GM21576 (cell line): ENCODE data around the gene MYL5.
"Not testable (repeated sequence)": the region's sequence is repeated elsewhere in the genome, so short reads cannot be mapped to it uniquely, and the experiment has no call there.

Experiments
- ATAC-seq: cut with Tn5 transposase; IDR thresholded peaks from one replicate; pipeline ENCODE4 v1.9.1; 2021; ENCODE audit warnings: mild to moderate bottlenecking, moderate library complexity; ENCODE audit not compliant: unreplicated experiment

MYL5 gene

GRCh38 chr4:683982-684622, 9.8 kb downstream of the MYL5 start:
- no peak for ATAC-seq

DNA sequence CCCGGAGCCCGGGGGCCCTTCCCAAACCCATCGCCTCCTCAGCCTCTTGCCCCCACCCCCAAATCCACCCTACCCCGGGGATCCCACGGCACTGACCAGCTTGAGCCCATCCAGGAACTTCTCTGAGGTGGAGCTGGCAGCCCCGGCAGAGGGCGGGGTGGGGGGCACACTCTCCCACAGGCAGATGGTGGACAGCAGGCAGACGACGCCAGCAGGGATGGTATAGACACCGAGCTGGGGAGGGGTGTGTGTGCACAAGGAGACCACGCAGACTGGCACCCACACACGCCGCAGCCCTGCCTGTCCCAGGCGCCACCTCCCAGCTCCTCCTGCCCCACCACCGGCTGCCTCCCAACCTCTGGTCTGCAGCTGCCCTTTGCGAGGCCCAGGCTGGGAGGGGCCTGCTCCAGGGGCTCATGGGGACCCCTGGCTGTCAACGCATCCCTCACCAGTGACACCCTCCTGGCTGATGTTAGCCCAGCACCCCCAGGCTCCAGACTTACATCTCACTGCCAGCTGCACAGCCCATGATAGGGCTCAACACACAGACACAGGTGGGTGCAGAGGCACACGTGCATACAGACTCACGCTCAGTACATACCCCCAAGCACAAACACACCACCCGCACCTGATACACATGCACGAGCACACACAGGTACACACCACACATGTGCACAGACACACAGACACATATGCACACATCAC, 10.4 kb downstream of the MYL5 start:
- ATAC-seq, result no peak

- ATAC-seq, result no peak
These were observed 11.5 kb downstream of the MYL5 start for GRCh38 chr4:685679-686412.

DNA sequence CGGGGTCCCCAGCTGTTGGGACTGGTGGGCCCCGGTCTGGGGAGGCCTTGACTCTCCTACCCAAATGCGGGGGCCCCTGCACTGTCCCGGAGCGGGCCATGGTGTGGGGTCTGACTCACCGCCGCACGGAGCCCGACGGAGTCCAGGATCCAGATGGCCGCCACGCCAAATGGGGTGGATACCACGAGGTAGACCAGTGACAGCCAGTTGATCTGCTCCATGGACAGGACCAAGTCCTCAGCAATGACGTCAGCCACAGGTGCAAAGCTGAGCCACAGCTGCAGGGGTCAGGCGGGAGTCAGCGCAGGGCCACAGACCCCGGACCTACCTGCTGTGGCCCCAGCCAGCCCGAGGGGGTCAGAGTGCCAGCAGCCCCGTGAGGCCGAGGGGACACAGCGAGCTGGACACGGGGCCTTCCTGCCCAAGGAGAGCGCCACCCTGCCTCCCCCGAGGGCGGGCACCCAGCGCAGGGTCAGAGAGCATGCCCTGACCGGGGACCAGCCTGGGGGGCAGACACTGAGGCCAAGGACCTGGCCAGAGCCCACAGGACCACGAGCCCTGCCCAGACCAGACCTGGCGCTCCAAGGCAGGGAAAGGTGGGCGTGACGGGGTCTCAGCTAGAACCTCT, 12.2 kb downstream of the MYL5 start:
- ATAC-seq, result no peak

- ATAC-seq, result no peak
These were observed 13.0 kb downstream of the MYL5 start for GRCh38 chr4:687048-687970.

GRCh38 chr4:687971-688853, 13.9 kb downstream of the MYL5 start:
- no peak for ATAC-seq

GRCh38 chr4:688854-689681, 14.7 kb downstream of the MYL5 start, which contains the start of gene SLC49A3:
SLC49A3 (minus strand) TSS chr4:689151; CDS start chr4:689127, 24 bp downstream.
- ATAC-seq, result no peak

- no peak for ATAC-seq
These were observed 15.4 kb downstream of the MYL5 start for GRCh38 chr4:689723-690122.

GRCh38 chr4:692771-693554, 18.6 kb downstream of the MYL5 start:
- no peak for ATAC-seq

DNA sequence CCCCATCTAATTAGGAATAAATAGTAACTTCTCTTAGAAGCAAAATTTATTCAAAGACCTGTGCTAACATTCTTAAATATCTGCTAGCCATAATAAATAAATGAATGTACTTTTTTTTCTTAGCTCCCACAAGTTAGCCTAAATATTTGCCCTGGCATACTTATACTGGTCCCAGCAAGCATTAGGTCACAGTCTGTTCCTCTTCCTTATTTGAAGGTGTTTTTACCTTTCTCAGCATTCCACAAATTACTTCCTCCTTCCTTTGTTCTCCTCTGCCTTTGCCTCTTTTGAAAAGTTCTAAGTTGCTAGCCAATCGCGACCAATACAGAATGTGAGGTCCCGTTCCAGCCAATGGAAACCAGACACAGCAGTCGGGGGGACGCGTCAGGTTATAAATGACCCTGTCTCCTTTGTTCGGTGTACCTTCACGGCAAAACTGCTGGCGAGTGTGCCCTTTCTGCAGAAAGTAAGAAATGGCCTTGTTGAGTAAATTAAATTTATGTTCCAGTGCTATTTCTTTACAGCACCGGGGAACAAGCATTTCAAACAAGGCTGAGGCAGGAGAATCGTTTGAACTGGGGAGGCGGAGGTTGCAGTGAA, 20.1 kb downstream of the MYL5 start:
- ATAC-seq, result not testable (repeated sequence)

- ATAC-seq, result no peak
These were observed 25.7 kb downstream of the MYL5 start for GRCh38 chr4:699816-700580.

DNA sequence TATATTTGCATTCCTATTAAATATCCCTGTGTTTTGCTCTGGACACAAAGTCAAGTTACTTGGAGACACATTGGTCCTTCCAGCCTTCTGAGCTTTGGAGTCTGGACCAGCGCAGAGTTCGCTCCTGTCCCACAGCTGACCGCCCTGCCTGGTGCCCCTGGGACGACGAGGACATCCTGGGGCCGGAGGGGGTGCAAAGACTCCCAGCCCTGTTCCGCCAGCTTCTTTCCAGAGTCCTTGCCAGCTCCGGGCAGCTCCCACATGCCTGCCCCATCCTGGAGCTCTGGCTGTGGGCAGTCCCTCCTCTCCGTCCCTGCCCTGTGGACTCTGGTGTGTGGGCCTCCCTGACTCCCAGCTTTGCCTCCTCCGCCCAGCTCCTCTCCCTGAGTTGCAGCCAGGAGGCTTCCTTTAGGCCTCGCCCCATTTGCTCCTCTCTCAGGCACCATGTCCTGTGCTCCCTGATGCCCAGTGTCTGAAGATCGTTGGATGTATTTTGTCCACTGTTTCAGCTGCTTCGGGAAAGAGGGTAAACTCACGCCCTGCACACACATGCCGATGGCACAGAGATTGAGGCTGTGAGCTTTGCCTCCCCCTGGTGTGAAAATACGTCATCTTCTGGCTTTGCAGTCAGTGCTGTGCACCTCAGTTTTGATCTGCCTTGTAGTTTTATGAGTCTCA, 26.4 kb downstream of the MYL5 start:
- no peak for ATAC-seq

GRCh38 chr4:702618-703048, 28.3 kb downstream of the MYL5 start:
- no peak for ATAC-seq

DNA sequence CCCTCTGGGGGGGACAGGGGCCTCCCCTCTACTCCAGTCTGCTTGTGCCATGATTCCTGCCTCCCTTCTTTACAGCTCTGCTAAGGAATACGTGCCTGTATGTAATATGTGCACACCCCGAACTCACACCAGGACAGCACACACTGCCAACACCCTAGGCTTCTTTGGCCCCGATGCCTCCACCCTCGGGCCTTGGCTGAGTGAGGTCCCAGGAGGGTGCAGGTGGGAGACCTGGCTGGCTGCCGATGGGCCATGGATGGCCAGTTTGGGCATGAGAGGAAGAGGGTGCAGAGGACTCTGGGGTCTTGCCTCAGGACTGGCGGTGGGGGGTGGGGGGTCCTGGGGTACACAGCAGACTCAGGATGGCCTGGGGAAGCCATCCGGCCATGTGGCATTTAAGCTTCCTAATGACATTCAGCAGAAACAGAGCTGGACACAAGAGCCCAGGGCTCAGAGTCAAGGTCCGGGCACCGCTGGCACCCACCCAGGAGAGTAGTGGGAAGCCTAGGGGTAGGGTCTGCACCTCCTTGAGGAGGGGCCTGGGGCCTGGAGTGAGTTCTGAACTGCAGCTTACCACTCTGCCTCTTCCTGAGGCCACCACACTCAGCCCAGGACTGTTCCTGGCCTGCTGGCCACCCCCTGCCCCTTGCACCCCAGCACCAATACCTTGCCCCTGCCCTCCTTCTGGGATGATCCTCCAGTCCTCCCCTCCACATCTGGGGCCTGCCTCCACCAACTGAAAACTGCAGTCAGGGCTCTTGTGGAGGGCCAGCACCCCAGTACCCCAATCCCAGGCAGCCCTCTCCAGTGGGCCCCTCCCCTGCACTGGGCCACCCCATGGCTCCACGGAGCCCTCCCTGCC, 29.2 kb downstream of the MYL5 start:
- ATAC-seq, result no peak
